HepG2 (cell line): ENCODE data around the gene RAB6B.

ENCODE experiments used
- CHD2 ChIP-seq: IDR thresholded peaks from 2 replicates; pipeline ENCODE4 v1.6.1; 2011; ENCODE audit warnings: low read depth, low read length, improper control_type of control experiment
- FOSL1 ChIP-seq: sonication (generic); formaldehyde crosslinking; IDR thresholded peaks from 2 replicates; pipeline ENCODE4 v1.9.0; 2021; ENCODE audit warnings: missing genetic modification reagents, borderline replicate concordance
- MED8 ChIP-seq: sonication (generic); formaldehyde crosslinking; IDR thresholded peaks from 2 replicates; pipeline ENCODE4 v1.8.1; 2023; ENCODE audit warnings: mild to moderate bottlenecking, missing genetic modification reagents; ENCODE audit not compliant: insufficient replicate concordance
- NFYC ChIP-seq: IDR thresholded peaks from 2 replicates; pipeline ENCODE4 v1.6.1; 2016; ENCODE audit warnings: missing genetic modification reagents, missing compliant biosample characterization
- POLR2AphosphoS5 ChIP-seq: IDR thresholded peaks from 2 replicates; pipeline ENCODE4 v1.6.1; 2012; ENCODE audit warnings: low read depth, low read length
- SP2 ChIP-seq: sonication (generic); formaldehyde crosslinking; IDR thresholded peaks from 2 replicates; pipeline ENCODE4 v1.5.1; 2020; ENCODE audit warnings: mild to moderate bottlenecking, missing genetic modification reagents
- ZNF253 ChIP-seq: sonication (generic); formaldehyde crosslinking; IDR thresholded peaks from 2 replicates; pipeline ENCODE4 v1.8.0; 2022; ENCODE audit warnings: mild to moderate bottlenecking, missing genetic modification reagents, borderline replicate concordance
- ZNF274 ChIP-seq: sonication (generic); formaldehyde crosslinking; IDR thresholded peaks from 2 replicates; pipeline ENCODE4 v1.5.1; 2020; ENCODE audit warnings: mild to moderate bottlenecking, missing genetic modification reagents
- ZNF703 ChIP-seq: sonication (generic); formaldehyde crosslinking; IDR thresholded peaks from 2 replicates; pipeline ENCODE4 v1.5.1; 2020; ENCODE audit warnings: missing genetic modification reagents, mild to moderate bottlenecking, moderate library complexity, borderline replicate concordance
- TF ChIP-seq, protein P1 (sequence below): sonication (generic); formaldehyde crosslinking; IDR thresholded peaks from 2 replicates; pipeline ENCODE4 v1.5.0; 2020; ENCODE audit warnings: mild to moderate bottlenecking, missing genetic modification reagents, moderate library complexity
- TF ChIP-seq, protein P2 (sequence below), 2 experiments: fragments of 450-650 bp in 1 of 2; sonication (generic) in 1 of 2; formaldehyde crosslinking in 1 of 2; IDR thresholded peaks; 2 replicates each; pipeline versions ENCODE4 v1.6.1 to v1.8.0; 2016 to 2022; ENCODE audit warnings: antibody characterized with exemption in 1 of 2, mild to moderate bottlenecking in 1 of 2, missing genetic modification reagents in 1 of 2

DNA sequence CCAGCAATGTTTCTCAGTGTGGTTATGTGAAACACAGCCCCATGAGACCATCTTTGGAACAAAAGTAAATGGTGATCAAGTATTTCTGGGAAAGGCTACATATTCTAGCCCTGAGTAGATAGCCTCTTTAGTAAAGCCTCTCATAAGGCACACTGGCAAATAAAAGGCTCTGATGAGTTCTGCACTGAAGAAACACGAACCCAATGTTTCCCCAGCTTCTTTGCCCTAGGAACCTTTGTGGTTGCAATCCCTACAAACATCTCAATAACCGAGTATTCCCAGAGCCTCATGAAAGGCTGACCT, 41.8 kb downstream of the RAB6B start:
- no peak for TF ChIP-seq SP2 (CRISPR knock-in tag)
- no peak for TF ChIP-seq ZNF253 (CRISPR knock-in tag)
- TF ChIP-seq MED8: no peak
- no peak for TF ChIP-seq POLR2AphosphoS5
- no peak for TF ChIP-seq ZNF703 (CRISPR knock-in tag)
- TF ChIP-seq, protein P1, sequence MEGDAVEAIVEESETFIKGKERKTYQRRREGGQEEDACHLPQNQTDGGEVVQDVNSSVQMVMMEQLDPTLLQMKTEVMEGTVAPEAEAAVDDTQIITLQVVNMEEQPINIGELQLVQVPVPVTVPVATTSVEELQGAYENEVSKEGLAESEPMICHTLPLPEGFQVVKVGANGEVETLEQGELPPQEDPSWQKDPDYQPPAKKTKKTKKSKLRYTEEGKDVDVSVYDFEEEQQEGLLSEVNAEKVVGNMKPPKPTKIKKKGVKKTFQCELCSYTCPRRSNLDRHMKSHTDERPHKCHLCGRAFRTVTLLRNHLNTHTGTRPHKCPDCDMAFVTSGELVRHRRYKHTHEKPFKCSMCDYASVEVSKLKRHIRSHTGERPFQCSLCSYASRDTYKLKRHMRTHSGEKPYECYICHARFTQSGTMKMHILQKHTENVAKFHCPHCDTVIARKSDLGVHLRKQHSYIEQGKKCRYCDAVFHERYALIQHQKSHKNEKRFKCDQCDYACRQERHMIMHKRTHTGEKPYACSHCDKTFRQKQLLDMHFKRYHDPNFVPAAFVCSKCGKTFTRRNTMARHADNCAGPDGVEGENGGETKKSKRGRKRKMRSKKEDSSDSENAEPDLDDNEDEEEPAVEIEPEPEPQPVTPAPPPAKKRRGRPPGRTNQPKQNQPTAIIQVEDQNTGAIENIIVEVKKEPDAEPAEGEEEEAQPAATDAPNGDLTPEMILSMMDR (CRISPR knock-in tag): no peak
- no peak for TF ChIP-seq ZNF274 (CRISPR knock-in tag)
- TF ChIP-seq, protein P2, sequence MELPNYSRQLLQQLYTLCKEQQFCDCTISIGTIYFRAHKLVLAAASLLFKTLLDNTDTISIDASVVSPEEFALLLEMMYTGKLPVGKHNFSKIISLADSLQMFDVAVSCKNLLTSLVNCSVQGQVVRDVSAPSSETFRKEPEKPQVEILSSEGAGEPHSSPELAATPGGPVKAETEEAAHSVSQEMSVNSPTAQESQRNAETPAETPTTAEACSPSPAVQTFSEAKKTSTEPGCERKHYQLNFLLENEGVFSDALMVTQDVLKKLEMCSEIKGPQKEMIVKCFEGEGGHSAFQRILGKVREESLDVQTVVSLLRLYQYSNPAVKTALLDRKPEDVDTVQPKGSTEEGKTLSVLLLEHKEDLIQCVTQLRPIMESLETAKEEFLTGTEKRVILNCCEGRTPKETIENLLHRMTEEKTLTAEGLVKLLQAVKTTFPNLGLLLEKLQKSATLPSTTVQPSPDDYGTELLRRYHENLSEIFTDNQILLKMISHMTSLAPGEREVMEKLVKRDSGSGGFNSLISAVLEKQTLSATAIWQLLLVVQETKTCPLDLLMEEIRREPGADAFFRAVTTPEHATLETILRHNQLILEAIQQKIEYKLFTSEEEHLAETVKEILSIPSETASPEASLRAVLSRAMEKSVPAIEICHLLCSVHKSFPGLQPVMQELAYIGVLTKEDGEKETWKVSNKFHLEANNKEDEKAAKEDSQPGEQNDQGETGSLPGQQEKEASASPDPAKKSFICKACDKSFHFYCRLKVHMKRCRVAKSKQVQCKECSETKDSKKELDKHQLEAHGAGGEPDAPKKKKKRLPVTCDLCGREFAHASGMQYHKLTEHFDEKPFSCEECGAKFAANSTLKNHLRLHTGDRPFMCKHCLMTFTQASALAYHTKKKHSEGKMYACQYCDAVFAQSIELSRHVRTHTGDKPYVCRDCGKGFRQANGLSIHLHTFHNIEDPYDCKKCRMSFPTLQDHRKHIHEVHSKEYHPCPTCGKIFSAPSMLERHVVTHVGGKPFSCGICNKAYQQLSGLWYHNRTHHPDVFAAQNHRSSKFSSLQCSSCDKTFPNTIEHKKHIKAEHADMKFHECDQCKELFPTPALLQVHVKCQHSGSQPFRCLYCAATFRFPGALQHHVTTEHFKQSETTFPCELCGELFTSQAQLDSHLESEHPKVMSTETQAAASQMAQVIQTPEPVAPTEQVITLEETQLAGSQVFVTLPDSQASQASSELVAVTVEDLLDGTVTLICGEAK (IDR thresholded peaks at IDR 0.05): no peak
- TF ChIP-seq, protein P2 (CRISPR knock-in tag; IDR thresholded peaks at IDR 0.05): no peak
- no peak for TF ChIP-seq CHD2
- no peak for TF ChIP-seq FOSL1 (CRISPR knock-in tag)
- TF ChIP-seq NFYC: no peak
